LNCaP clone FGC (cell line): ENCODE data around the gene C1QC.

Experiments used
- DNase-seq: peaks from one replicate; pipeline ENCODE4 v3.0.0-alpha.2; 2011; ENCODE audit warnings: low read depth
- H3K4me3 ChIP-seq: 2 replicates; pipeline ENCODE4 v1.5.1; 2011; ENCODE audit warnings: mild to moderate bottlenecking, low read depth, low read length, control low read depth
- CTCF ChIP-seq: IDR thresholded peaks from 2 replicates; pipeline ENCODE4 v1.5.1; 2012; ENCODE audit warnings: mild to moderate bottlenecking; ENCODE audit not compliant: control insufficient read depth, insufficient read depth; ENCODE audit errors: extremely low read depth

C1QC gene

GRCh38 chr1:22643381-22643780 lies at the start of gene C1QC:
TSS of gene C1QC (plus strand) at chr1:22643633. CDS start at chr1:22644024, 391 bp downstream.
- no peak for TF ChIP-seq CTCF
- no peak within 1 kb of the TSS for H3K4me3 ChIP-seq
- DNase-seq, result no peak

GRCh38 chr1:22594396-22594795 lies 49.0 kb upstream of the C1QC start:
- TF ChIP-seq CTCF, result no peak
- no peak for DNase-seq
- H3K4me3 ChIP-seq, result no peak overlapping the region

- no peak for TF ChIP-seq CTCF
- H3K4me3 ChIP-seq, result no peak overlapping the region
- DNase-seq, result no peak
These were observed 48.3 kb upstream of the C1QC start for GRCh38 chr1:22595108-22595507.

- no peak for DNase-seq
- H3K4me3 ChIP-seq, result no peak overlapping the region
- TF ChIP-seq CTCF, result no peak
These were observed 46.0 kb upstream of the C1QC start for GRCh38 chr1:22597301-22597965.

GRCh38 chr1:22597996-22598395 lies 45.4 kb upstream of the C1QC start:
- H3K4me3 ChIP-seq, result no peak overlapping the region
- no peak for DNase-seq
- no peak for TF ChIP-seq CTCF

- no peak overlapping the region for H3K4me3 ChIP-seq
- no peak for TF ChIP-seq CTCF
- DNase-seq, result no peak
These were observed 44.7 kb upstream of the C1QC start for GRCh38 chr1:22598736-22599135.

- no peak for TF ChIP-seq CTCF
- no peak overlapping the region for H3K4me3 ChIP-seq
- DNase-seq, result no peak
These were observed 43.2 kb upstream of the C1QC start for GRCh38 chr1:22600071-22600816.
